SU-DHL-6 (cell line): ENCODE data around the gene KRTAP17-1.

Experiments
- CTCF ChIP-seq: fragments of 200-600 bp; sonication (generic); IDR thresholded peaks from one replicate; pipeline ENCODE4 v1.5.1; 2017; ENCODE audit warnings: antibody characterized with exemption, mild to moderate bottlenecking, low read length, moderate library complexity; ENCODE audit not compliant: insufficient read depth, poor library complexity, severe bottlenecking
- EZH2phosphoT487 ChIP-seq: fragments of 200-600 bp; sonication (generic), shearing (Covaris generic); conservative IDR thresholded peaks from 2 replicates; pipeline ENCODE4 v1.6.1; 2018; ENCODE audit warnings: mild to moderate bottlenecking, antibody characterized with exemption, low read length, moderate library complexity, mixed read lengths

- no peak for TF ChIP-seq CTCF
- TF ChIP-seq EZH2phosphoT487, result no peak
These were observed 13.3 kb downstream of the KRTAP17-1 start, which contains the start of gene KRTAP29-1 for GRCh38 chr17:41301916-41302901.
